Dendritic cell treated with granulocyte-macrophage colony-stimulating factor and Interleukin-4, amounts not matched to agents 40 ng/mL and 50 ng/mL, for 4 days (primary cell): ENCODE results near the gene ABHD16B.
A peak's percentile ranks its signal among the peaks of the same experiment; 100 is the strongest.

Experiments used
- H3K27ac Mint-ChIP-seq: one replicate; pipeline ENCODE4 v1.8.0; 2022; ENCODE audit warnings: mild to moderate bottlenecking, mixed read lengths
- H3K27me3 Mint-ChIP-seq: one replicate; pipeline ENCODE4 v1.8.0; 2022; ENCODE audit warnings: mild to moderate bottlenecking, mixed read lengths
- H3K36me3 Mint-ChIP-seq: one replicate; pipeline ENCODE4 v1.8.0; 2022; ENCODE audit warnings: low read depth, mixed read lengths
- H3K4me1 Mint-ChIP-seq: one replicate; pipeline ENCODE4 v1.8.0; 2022; ENCODE audit warnings: low read depth, mixed read lengths
- H3K4me3 Mint-ChIP-seq: one replicate; pipeline ENCODE4 v1.8.0; 2022; ENCODE audit warnings: mild to moderate bottlenecking, moderate library complexity, mixed read lengths
- H3K9me3 Mint-ChIP-seq: one replicate; pipeline ENCODE4 v1.8.0; 2022; ENCODE audit warnings: mixed read lengths
- intact Hi-C: fragments of 100-400 bp; cut with micrococcal nuclease; formaldehyde crosslinking; loops from one replicate; pipeline ENCODE4 v1.15.0; 2022

ABHD16B gene

DNA sequence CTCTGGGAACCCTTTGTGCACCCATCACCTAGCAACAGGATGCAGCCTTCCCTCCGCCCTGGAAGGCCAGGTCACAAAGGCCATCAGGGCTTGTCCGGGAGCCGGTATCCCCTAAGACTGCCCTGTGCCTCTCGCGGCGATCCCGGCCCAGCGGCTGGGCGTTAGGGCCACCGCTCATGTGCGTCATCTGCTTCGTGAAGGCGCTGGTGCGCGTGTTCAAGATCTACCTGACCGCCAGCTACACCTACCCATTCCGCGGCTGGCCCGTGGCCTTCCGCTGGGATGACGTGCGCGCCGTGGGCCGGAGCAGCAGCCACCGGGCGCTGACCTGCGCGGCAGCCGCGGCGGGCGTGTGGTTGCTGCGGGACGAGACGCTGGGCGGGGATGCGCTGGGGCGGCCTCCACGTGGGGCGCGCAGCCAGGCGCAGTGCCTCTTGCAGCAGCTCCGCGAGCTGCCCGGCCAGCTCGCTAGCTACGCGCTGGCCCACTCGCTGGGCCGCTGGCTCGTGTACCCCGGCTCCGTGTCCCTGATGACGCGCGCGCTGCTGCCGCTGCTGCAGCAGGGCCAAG is at the start of gene ABHD16B:
ABHD16B (plus strand) TSS at position 134 of the 570 bp plus-strand sequence; CDS start at position 177, 43 bp downstream.
- Mint-ChIP-seq H3K9me3 (no peaks in the 10 kb centered on the region), H3K4me1 (peaks cover 73% of the 10 kb centered on the region), H3K4me3 (peak within 1 kb of the TSS; percentile 66), H3K27me3 (peaks cover 5% of the 10 kb centered on the region), H3K36me3 (peaks cover 60% of the 10 kb centered on the region), H3K27ac (peak within 1 kb of the TSS; percentile 84)
- intact Hi-C loops, result loop anchor here (5.0 kb wide), 1 partner anchor 34 kb away; no protein-coding TSS in a partner anchor

- Mint-ChIP-seq H3K4me3 (no peak overlapping the region), H3K4me1 (peaks cover 72% of the 10 kb centered on the region), H3K27ac (peak overlapping the region; percentile 70), H3K9me3 (no peaks in the 10 kb centered on the region), H3K27me3 (peaks cover 4% of the 10 kb centered on the region), H3K36me3 (peaks cover 31% of the 10 kb centered on the region)
- intact Hi-C loops, result no loop called here
Measured at GRCh38 chr20:63814891-63815614, 46.2 kb upstream of the ABHD16B start.

DNA sequence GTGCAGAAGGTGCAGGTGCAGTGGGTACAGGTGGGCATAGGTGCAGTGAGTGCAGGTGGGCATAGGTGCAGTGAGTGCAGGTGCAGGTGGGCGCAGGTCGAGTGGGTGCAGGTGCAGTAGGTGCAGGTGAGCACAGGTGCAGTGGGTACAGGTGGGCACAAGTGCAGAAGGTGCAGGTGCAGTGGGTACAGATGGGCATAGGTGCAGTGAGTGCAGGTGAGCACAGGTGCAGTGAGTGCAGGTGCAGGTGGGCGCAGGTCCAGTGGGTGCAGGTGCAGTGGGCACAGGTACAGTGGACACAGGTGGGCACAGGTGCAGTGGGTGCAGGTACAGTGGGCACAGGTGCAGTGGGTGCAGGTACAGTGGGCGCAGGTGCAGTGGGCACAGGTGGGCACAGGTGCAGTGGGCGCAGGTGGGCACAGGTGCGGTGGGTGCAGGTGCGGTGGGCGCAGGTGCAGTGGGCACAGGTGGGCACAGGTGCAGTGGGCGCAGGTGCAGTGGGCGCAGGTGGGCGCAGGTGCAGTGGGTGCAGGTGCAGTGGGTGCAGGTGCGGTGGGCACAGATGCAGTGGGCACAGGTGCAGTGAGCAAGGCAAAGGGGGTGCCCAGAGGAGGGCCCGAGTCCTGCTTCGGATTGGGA is 45.6 kb upstream of the ABHD16B start:
- Mint-ChIP-seq H3K4me3 (no peak overlapping the region), H3K4me1 (peaks cover 68% of the 10 kb centered on the region), H3K27me3 (peaks cover 4% of the 10 kb centered on the region), H3K9me3 (no peaks in the 10 kb centered on the region), H3K36me3 (peaks cover 31% of the 10 kb centered on the region), H3K27ac (no peak overlapping the region)
- intact Hi-C loops, result no loop called here

DNA sequence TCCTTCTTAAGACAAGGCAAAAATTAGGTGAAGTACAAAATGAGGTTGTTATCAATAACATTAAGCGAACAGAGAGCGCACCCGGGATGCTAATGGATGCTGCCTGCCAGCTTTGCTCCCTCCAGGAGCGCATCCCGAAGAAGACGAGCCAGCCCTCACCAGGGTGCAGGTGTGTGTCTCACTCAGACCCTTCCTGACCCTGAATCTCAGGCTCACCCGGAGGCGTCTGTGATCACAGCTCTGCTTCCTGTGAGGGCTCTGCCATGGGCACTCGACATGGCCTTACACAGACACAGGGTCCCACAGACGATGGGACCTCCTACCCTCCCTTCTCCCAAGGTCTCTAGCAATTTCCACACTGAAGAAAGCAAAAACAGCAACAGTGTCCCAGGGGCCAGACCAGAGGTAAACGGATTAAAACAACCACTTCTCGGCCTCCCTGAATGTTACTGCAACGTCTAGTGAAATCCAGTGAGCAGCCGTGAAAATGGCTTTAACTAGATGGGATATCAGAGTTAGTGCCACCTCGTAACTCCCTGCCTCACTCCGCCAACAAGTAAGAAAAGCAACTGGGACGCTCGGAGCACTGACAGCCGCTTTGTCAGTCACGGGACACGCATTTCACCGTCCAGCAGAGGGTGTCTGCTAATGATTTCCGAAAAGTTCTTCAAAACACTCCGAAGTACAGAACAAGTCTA is 41.9 kb upstream of the ABHD16B start:
- Mint-ChIP-seq H3K4me1 (peaks cover 68% of the 10 kb centered on the region), H3K27ac (no peak overlapping the region), H3K36me3 (peaks cover 29% of the 10 kb centered on the region), H3K27me3 (peaks cover 4% of the 10 kb centered on the region), H3K9me3 (no peaks in the 10 kb centered on the region), H3K4me3 (no peak overlapping the region)
- intact Hi-C loops, result no loop called here

DNA sequence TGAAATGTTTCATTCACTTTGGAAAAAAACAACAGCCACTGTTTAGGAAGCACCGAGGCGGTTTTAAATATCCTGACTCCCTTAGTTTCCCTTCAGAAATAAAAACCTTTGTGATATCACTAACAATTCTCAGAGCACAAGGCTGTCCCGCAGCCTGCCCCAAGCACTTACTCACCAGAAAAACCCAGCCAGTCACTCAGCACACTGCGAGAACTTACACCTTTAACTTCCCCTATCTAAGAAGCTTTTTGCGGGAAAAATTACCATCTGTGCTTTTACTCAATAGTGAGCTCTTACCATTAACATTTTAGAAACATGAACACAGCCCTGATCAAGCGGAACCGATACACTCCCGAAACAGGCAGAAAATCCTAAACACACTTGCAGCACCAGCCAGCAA is 39.5 kb upstream of the ABHD16B start:
- intact Hi-C loops, result no loop called here
- H3K9me3 Mint-ChIP-seq, result no peaks in the 10 kb centered on the region
- H3K27ac Mint-ChIP-seq, result peak overlapping the region; percentile 83
- H3K4me3 Mint-ChIP-seq, result no peak overlapping the region
- peaks cover 20% of the 10 kb centered on the region for H3K27me3 Mint-ChIP-seq
- peaks cover 64% of the 10 kb centered on the region for H3K4me1 Mint-ChIP-seq
- H3K36me3 Mint-ChIP-seq, result peaks cover 33% of the 10 kb centered on the region

DNA sequence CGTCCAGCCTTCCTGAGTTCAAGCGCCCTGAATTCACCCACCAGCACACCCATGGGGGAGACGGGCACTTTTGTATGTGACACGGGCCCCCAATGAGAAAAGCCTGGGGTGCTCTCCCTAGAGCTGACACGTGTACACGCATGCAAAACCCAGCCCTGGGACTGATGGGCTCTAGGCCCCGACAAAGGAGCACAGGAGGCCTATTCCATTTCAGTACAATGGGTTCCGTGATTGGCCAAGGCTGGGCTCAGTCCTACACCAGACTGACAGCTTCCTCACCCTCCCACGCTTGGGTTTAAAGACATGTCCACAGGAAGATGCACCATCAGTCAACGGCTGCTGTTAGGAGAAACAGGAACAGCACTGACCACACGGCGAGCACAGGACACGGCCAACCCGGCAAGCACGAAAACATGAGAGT is 39.0 kb upstream of the ABHD16B start:
- peaks cover 37% of the 10 kb centered on the region for H3K36me3 Mint-ChIP-seq
- H3K9me3 Mint-ChIP-seq, result no peaks in the 10 kb centered on the region
- H3K27me3 Mint-ChIP-seq, result peaks cover 23% of the 10 kb centered on the region
- intact Hi-C loops, result no loop called here
- H3K4me1 Mint-ChIP-seq, result peaks cover 62% of the 10 kb centered on the region
- H3K4me3 Mint-ChIP-seq, result peak overlapping the region; percentile 56
- peak overlapping the region; percentile 83 for H3K27ac Mint-ChIP-seq

GRCh38 chr20:63823691-63824311 is 37.5 kb upstream of the ABHD16B start:
- Mint-ChIP-seq H3K27me3 (peaks cover 30% of the 10 kb centered on the region), H3K4me3 (no peak overlapping the region), H3K4me1 (peaks cover 57% of the 10 kb centered on the region), H3K36me3 (peaks cover 31% of the 10 kb centered on the region), H3K27ac (no peak overlapping the region), H3K9me3 (no peaks in the 10 kb centered on the region)
- intact Hi-C loops, result no loop called here

- intact Hi-C loops, result loop anchor here (5.0 kb wide), 1 partner anchor 37 kb away; the partner anchor contains the start of gene ABHD16B
- Mint-ChIP-seq H3K36me3 (peaks cover 46% of the 10 kb centered on the region), H3K4me3 (no peak overlapping the region), H3K9me3 (no peaks in the 10 kb centered on the region), H3K27me3 (peaks cover 42% of the 10 kb centered on the region), H3K4me1 (peaks cover 58% of the 10 kb centered on the region), H3K27ac (no peak overlapping the region)
Measured at GRCh38 chr20:63825331-63826118, 35.8 kb upstream of the ABHD16B start.

- intact Hi-C loops, result loop anchor here (5.0 kb wide), 1 partner anchor 36 kb away; the partner anchor contains the start of gene ABHD16B
- Mint-ChIP-seq H3K9me3 (no peaks in the 10 kb centered on the region), H3K27me3 (peaks cover 42% of the 10 kb centered on the region), H3K27ac (no peak overlapping the region), H3K4me3 (no peak overlapping the region), H3K36me3 (peaks cover 46% of the 10 kb centered on the region), H3K4me1 (peaks cover 55% of the 10 kb centered on the region)
Measured at GRCh38 chr20:63826753-63827152, 34.5 kb upstream of the ABHD16B start.

GRCh38 chr20:63828124-63828523 is 33.2 kb upstream of the ABHD16B start:
- Mint-ChIP-seq H3K4me3 (no peak overlapping the region), H3K27ac (no peak overlapping the region), H3K9me3 (no peaks in the 10 kb centered on the region), H3K27me3 (peaks cover 53% of the 10 kb centered on the region), H3K4me1 (peaks cover 51% of the 10 kb centered on the region), H3K36me3 (peaks cover 41% of the 10 kb centered on the region)
- intact Hi-C loops, result loop anchor here (5.0 kb wide), 1 partner anchor 34 kb away; the partner anchor contains the start of gene ABHD16B

- intact Hi-C loops, result loop anchor here (5.0 kb wide), 1 partner anchor 34 kb away; the partner anchor contains the start of gene ABHD16B
- Mint-ChIP-seq H3K27me3 (peaks cover 57% of the 10 kb centered on the region), H3K36me3 (peaks cover 38% of the 10 kb centered on the region), H3K9me3 (no peaks in the 10 kb centered on the region), H3K27ac (no peak overlapping the region), H3K4me3 (no peak overlapping the region), H3K4me1 (peaks cover 54% of the 10 kb centered on the region)
Measured at GRCh38 chr20:63828545-63828944, 32.8 kb upstream of the ABHD16B start.

- H3K9me3 Mint-ChIP-seq, result no peaks in the 10 kb centered on the region
- peaks cover 62% of the 10 kb centered on the region for H3K27me3 Mint-ChIP-seq
- H3K4me1 Mint-ChIP-seq, result peaks cover 58% of the 10 kb centered on the region
- H3K36me3 Mint-ChIP-seq, result peaks cover 34% of the 10 kb centered on the region
- H3K27ac Mint-ChIP-seq, result no peak overlapping the region
- intact Hi-C loops, result loop anchor here (5.0 kb wide), 1 partner anchor 33 kb away; the partner anchor contains the start of gene ABHD16B
- peak overlapping the region; percentile 90 for H3K4me3 Mint-ChIP-seq
Measured at GRCh38 chr20:63828951-63829350, 32.3 kb upstream of the ABHD16B start.

DNA sequence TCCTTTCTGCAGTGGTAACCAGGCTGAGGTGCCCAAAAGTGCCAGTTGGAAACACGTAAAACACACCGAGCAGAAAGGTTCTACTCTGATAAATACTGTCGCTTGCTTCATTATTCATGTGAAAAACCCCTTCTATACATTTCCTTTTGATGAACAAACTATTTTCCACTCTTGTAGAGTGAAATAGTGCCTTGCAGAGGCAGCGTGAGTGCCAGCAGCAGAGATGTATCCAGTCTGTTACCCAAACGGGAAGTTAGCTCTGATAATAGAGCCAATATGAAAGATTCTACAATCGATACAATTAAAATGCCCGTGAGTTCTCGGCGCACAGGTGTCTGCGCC is 31.7 kb upstream of the ABHD16B start:
- Mint-ChIP-seq H3K27me3 (peaks cover 68% of the 10 kb centered on the region), H3K36me3 (peaks cover 34% of the 10 kb centered on the region), H3K4me3 (peak overlapping the region; percentile 90), H3K9me3 (no peaks in the 10 kb centered on the region), H3K4me1 (peaks cover 64% of the 10 kb centered on the region), H3K27ac (peak overlapping the region; percentile 87)
- intact Hi-C loops, result loop anchor here (5.0 kb wide), 1 partner anchor 33 kb away; the partner anchor contains the start of gene ABHD16B
